ENCODE data around the gene ZFP64. TPM values are rescaled to one million over a fixed set of nuclear protein-coding genes. Genes with fewer than 3 reads are reported as not detected.

ZFP64 gene
- total RNA-seq, 1 donor from 2014 or later = 20.3 TPM

- Mint-ChIP-seq H3K4me3 (ENCODE audit: unreplicated experiment) (peak overlapping the region; percentile 91), H3K9me3 (ENCODE audit: unreplicated experiment) (no peaks in the 10 kb centered on the region), H3K27ac (ENCODE audit: unreplicated experiment) (peak overlapping the region; percentile 62), H3K27me3 (ENCODE audit: low read depth, unreplicated experiment) (peaks cover 30% of the 10 kb centered on the region), H3K36me3 (ENCODE audit: low read depth, unreplicated experiment) (no peaks in the 10 kb centered on the region), H3K4me1 (ENCODE audit: low read depth, unreplicated experiment) (peaks cover 4% of the 10 kb centered on the region)
- TF ChIP-seq, protein P1, sequence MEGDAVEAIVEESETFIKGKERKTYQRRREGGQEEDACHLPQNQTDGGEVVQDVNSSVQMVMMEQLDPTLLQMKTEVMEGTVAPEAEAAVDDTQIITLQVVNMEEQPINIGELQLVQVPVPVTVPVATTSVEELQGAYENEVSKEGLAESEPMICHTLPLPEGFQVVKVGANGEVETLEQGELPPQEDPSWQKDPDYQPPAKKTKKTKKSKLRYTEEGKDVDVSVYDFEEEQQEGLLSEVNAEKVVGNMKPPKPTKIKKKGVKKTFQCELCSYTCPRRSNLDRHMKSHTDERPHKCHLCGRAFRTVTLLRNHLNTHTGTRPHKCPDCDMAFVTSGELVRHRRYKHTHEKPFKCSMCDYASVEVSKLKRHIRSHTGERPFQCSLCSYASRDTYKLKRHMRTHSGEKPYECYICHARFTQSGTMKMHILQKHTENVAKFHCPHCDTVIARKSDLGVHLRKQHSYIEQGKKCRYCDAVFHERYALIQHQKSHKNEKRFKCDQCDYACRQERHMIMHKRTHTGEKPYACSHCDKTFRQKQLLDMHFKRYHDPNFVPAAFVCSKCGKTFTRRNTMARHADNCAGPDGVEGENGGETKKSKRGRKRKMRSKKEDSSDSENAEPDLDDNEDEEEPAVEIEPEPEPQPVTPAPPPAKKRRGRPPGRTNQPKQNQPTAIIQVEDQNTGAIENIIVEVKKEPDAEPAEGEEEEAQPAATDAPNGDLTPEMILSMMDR (IDR thresholded peaks at IDR 0.05; ENCODE audit: insufficient read depth, low read depth, low read length) = no peak
- no peak for TF ChIP-seq EZH2 (IDR thresholded peaks at IDR 0.05; ENCODE audit: insufficient read depth, low read length)
- peak overlapping the region; percentile 81 for H3K4me3 ChIP-seq (ENCODE audit: insufficient read depth, low read depth, low read length)
- no peaks in the 10 kb centered on the region for H3K36me3 ChIP-seq (ENCODE audit: insufficient read depth, low read length)
- H4K20me1 ChIP-seq (ENCODE audit: insufficient read depth, low read length) = peaks cover 30% of the 10 kb centered on the region
- H3K4me1 ChIP-seq (ENCODE audit: insufficient read depth, low read length) = peaks cover 14% of the 10 kb centered on the region
- peak overlapping the region; percentile 100 for H3K4me2 ChIP-seq (ENCODE audit: low read length)
- H3K9ac ChIP-seq (ENCODE audit: low read length) = peak overlapping the region; percentile 90
- peak; percentile 13 for DNase-seq (ENCODE audit: low read depth)
- H3K9me3 ChIP-seq (ENCODE audit: insufficient read depth, low read depth, low read length) = no peaks in the 10 kb centered on the region
- H3K27ac ChIP-seq (ENCODE audit: low read depth, low read length) = peak overlapping the region; percentile 58
- no peaks in the 10 kb centered on the region for H3K27me3 ChIP-seq (ENCODE audit: insufficient read depth, low read length)
- peak overlapping the region; percentile 86 for H2AFZ ChIP-seq (ENCODE audit: low read depth, low read length)
- H3K79me2 ChIP-seq (ENCODE audit: insufficient read depth, low read length) = peaks cover 40% of the 10 kb centered on the region
- no peak for FAIRE-seq
These were observed 87.5 kb downstream of the ZFP64 start for GRCh38 chr20:52103913-52104545.

GRCh38 chr20:52103335-52103912, 88.2 kb downstream of the ZFP64 start:
- Histone ChIP-seq H3K27ac (ENCODE audit: low read depth, low read length) (peak overlapping the region; percentile 58), H3K4me2 (ENCODE audit: low read length) (peak overlapping the region; percentile 100), H3K79me2 (ENCODE audit: insufficient read depth, low read length) (peaks cover 40% of the 10 kb centered on the region), H3K9me3 (ENCODE audit: insufficient read depth, low read depth, low read length) (no peaks in the 10 kb centered on the region), H3K9ac (ENCODE audit: low read length) (peak overlapping the region; percentile 90), H2AFZ (ENCODE audit: low read depth, low read length) (peak overlapping the region; percentile 86), H4K20me1 (ENCODE audit: insufficient read depth, low read length) (peaks cover 35% of the 10 kb centered on the region), H3K36me3 (ENCODE audit: insufficient read depth, low read length) (no peaks in the 10 kb centered on the region), H3K4me3 (ENCODE audit: insufficient read depth, low read depth, low read length) (peak overlapping the region; percentile 81), H3K27me3 (ENCODE audit: insufficient read depth, low read length) (no peaks in the 10 kb centered on the region), H3K4me1 (ENCODE audit: insufficient read depth, low read length) (peaks cover 14% of the 10 kb centered on the region)
- Mint-ChIP-seq H3K9me3 (ENCODE audit: unreplicated experiment) (no peaks in the 10 kb centered on the region), H3K27ac (ENCODE audit: unreplicated experiment) (peak overlapping the region; percentile 62), H3K4me1 (ENCODE audit: low read depth, unreplicated experiment) (peaks cover 4% of the 10 kb centered on the region), H3K36me3 (ENCODE audit: low read depth, unreplicated experiment) (no peaks in the 10 kb centered on the region), H3K27me3 (ENCODE audit: low read depth, unreplicated experiment) (peaks cover 30% of the 10 kb centered on the region), H3K4me3 (ENCODE audit: unreplicated experiment) (peak overlapping the region; percentile 91)
- DNase-seq (ENCODE audit: low read depth) (peak; percentile 47), FAIRE-seq (no peak)
- TF ChIP-seq, protein P1 (IDR thresholded peaks at IDR 0.05; ENCODE audit: insufficient read depth, low read depth, low read length) = no peak
- TF ChIP-seq EZH2 (IDR thresholded peaks at IDR 0.05; ENCODE audit: insufficient read depth, low read length) = no peak

DNA sequence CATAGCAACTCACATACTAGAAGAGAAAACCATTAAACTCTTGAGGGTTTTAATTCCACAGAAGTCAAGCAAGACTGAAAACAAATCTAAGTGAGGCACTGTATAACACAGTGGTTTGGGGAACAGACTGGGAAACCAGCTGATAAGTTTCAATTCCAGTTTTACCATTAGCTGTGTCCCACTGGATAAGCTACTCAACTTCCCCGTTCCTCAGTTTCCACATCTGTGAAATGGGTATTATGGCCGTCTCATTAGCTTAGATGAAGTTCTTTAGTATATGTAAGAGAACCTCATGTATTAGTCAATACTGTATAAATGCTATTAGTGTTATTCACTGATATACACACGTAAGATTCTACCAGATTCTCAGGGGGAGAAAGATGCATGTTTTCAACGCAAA, 89.0 kb downstream of the ZFP64 start:
- H3K9me3 ChIP-seq (ENCODE audit: insufficient read depth, low read depth, low read length) = no peaks in the 10 kb centered on the region
- DNase-seq (ENCODE audit: low read depth) = no peak
- Mint-ChIP-seq H3K27me3 (ENCODE audit: low read depth, unreplicated experiment) (peaks cover 30% of the 10 kb centered on the region), H3K27ac (ENCODE audit: unreplicated experiment) (no peak overlapping the region), H3K4me1 (ENCODE audit: low read depth, unreplicated experiment) (peaks cover 4% of the 10 kb centered on the region), H3K36me3 (ENCODE audit: low read depth, unreplicated experiment) (peaks cover 2% of the 10 kb centered on the region), H3K9me3 (ENCODE audit: unreplicated experiment) (no peaks in the 10 kb centered on the region), H3K4me3 (ENCODE audit: unreplicated experiment) (peak overlapping the region; percentile 34)
- peaks cover 40% of the 10 kb centered on the region for H3K79me2 ChIP-seq (ENCODE audit: insufficient read depth, low read length)
- no peaks in the 10 kb centered on the region for H3K36me3 ChIP-seq (ENCODE audit: insufficient read depth, low read length)
- FAIRE-seq = no peak
- H3K27me3 ChIP-seq (ENCODE audit: insufficient read depth, low read length) = no peaks in the 10 kb centered on the region
- no peak overlapping the region for H2AFZ ChIP-seq (ENCODE audit: low read depth, low read length)
- H3K9ac ChIP-seq (ENCODE audit: low read length) = no peak overlapping the region
- no peak overlapping the region for H3K4me3 ChIP-seq (ENCODE audit: insufficient read depth, low read depth, low read length)
- peak overlapping the region; percentile 100 for H3K4me2 ChIP-seq (ENCODE audit: low read length)
- H3K4me1 ChIP-seq (ENCODE audit: insufficient read depth, low read length) = peaks cover 14% of the 10 kb centered on the region
- no peak overlapping the region for H3K27ac ChIP-seq (ENCODE audit: low read depth, low read length)
- no peak for TF ChIP-seq EZH2 (IDR thresholded peaks at IDR 0.05; ENCODE audit: insufficient read depth, low read length)
- TF ChIP-seq, protein P1 (IDR thresholded peaks at IDR 0.05; ENCODE audit: insufficient read depth, low read depth, low read length) = no peak
- H4K20me1 ChIP-seq (ENCODE audit: insufficient read depth, low read length) = peaks cover 37% of the 10 kb centered on the region
